ENCODE measurements around the gene NTM. TPM values are rescaled to one million over a fixed set of nuclear protein-coding genes. Genes with fewer than 3 reads are reported as not detected.

NTM gene
- total RNA-seq, 2 donors from 2014 or later, result not detected

DNA sequence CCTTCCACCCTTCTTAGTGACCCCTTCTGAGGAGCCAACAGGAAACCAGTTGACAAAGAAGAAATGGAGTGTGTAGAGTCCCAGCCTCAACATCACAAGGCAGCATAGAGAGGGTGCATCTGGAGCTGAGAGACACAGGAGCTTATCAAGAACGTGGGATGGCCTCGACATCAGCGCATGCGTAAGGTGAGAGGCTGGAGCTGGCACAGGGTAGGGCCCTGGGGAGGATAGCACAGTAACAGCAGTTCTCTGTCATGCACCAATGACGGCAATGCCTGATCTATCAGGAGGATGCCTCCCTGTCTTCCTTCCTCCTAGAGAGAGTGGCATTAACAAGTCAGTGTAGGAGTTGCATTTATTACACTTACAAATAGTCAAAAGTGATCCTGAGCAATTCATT, 426.1 kb downstream of the NTM start:
- Mint-ChIP-seq H3K4me3 (no peak overlapping the region), H3K36me3 (ENCODE audit: low read depth) (no peaks in the 10 kb centered on the region), H3K9me3 (no peaks in the 10 kb centered on the region), H3K27ac (no peak overlapping the region), H3K27me3 (peaks cover 5% of the 10 kb centered on the region), H3K4me1 (no peaks in the 10 kb centered on the region)
- no peak for ATAC-seq (replicated peaks)

GRCh38 chr11:131800452-131800851, 430.0 kb downstream of the NTM start:
- Mint-ChIP-seq H3K27ac (no peak overlapping the region), H3K27me3 (peaks cover 14% of the 10 kb centered on the region), H3K9me3 (no peaks in the 10 kb centered on the region), H3K36me3 (ENCODE audit: low read depth) (no peaks in the 10 kb centered on the region), H3K4me3 (no peak overlapping the region), H3K4me1 (no peaks in the 10 kb centered on the region)
- ATAC-seq (replicated peaks), result no peak

DNA sequence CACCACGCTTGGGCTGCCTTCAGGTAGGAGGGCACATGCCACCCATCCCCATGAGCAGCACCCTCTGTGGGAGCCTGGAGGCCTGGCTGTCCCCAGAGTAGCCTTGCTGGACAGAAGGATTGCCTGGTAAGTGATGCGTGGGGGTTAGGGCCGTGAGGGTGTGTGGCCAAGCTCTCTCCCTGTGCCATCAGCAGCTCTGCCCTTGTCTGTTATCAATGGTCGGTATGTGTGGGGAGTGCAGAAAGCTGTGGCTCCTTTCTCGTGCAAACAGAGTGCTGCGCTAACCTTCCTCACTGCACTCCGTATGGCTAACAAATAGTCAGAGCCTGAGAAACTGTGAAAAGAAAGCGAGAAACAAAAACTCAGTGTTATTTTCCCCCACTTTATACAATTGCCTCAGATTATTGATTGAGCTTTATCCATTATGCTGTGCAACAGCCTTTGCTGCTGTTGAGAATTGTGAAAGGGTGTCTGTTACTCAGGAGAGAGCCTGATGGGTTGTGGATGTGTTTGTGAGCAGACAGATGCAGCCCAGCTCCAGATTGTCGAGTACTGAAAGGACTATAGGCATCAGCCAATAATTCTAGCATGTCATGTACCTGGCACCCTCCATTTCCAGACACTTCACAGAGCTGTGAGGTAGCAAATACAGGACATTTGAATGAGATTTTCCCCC, 432.2 kb downstream of the NTM start:
- Mint-ChIP-seq H3K4me3 (no peak overlapping the region), H3K27me3 (peaks cover 9% of the 10 kb centered on the region), H3K36me3 (ENCODE audit: low read depth) (no peaks in the 10 kb centered on the region), H3K27ac (no peak overlapping the region), H3K9me3 (no peaks in the 10 kb centered on the region), H3K4me1 (no peaks in the 10 kb centered on the region)
- ATAC-seq (replicated peaks), result no peak

DNA sequence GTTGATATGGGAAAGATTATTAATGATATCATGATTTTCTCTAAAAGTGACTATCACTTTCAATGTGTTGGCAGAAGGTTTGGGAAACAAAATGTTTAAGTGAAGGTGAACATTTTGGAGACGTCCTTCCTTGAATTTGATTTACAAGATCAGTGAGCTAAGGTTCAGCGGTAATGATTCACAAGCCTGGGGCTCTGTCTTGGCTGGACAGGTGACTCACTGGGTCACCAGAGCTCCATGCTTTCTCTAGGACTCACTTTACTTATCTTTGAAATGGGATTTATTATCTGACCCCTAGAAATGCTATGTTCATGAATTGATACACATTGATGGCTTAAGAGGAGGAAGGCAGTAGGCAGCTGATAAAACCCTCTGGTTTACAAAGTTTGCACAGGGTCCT, 437.5 kb downstream of the NTM start:
- H3K9me3 Mint-ChIP-seq, result no peaks in the 10 kb centered on the region
- H3K36me3 Mint-ChIP-seq (ENCODE audit: low read depth), result no peaks in the 10 kb centered on the region
- peaks cover 19% of the 10 kb centered on the region for H3K27me3 Mint-ChIP-seq
- no peak overlapping the region for H3K4me3 Mint-ChIP-seq
- no peak overlapping the region for H3K27ac Mint-ChIP-seq
- ATAC-seq (replicated peaks), result no peak
- no peaks in the 10 kb centered on the region for H3K4me1 Mint-ChIP-seq

- no peaks in the 10 kb centered on the region for H3K4me1 Mint-ChIP-seq
- H3K36me3 Mint-ChIP-seq (ENCODE audit: low read depth), result no peaks in the 10 kb centered on the region
- no peak for ATAC-seq (replicated peaks)
- H3K9me3 Mint-ChIP-seq, result no peaks in the 10 kb centered on the region
- H3K4me3 Mint-ChIP-seq, result no peak overlapping the region
- peaks cover 19% of the 10 kb centered on the region for H3K27me3 Mint-ChIP-seq
- H3K27ac Mint-ChIP-seq, result no peak overlapping the region
These were observed 438.1 kb downstream of the NTM start for GRCh38 chr11:131808470-131808869.

GRCh38 chr11:131809203-131809918, 438.9 kb downstream of the NTM start:
- Mint-ChIP-seq H3K27ac (no peak overlapping the region), H3K9me3 (no peaks in the 10 kb centered on the region), H3K36me3 (ENCODE audit: low read depth) (no peaks in the 10 kb centered on the region), H3K27me3 (peaks cover 13% of the 10 kb centered on the region), H3K4me1 (no peaks in the 10 kb centered on the region), H3K4me3 (no peak overlapping the region)
- no peak for ATAC-seq (replicated peaks)

DNA sequence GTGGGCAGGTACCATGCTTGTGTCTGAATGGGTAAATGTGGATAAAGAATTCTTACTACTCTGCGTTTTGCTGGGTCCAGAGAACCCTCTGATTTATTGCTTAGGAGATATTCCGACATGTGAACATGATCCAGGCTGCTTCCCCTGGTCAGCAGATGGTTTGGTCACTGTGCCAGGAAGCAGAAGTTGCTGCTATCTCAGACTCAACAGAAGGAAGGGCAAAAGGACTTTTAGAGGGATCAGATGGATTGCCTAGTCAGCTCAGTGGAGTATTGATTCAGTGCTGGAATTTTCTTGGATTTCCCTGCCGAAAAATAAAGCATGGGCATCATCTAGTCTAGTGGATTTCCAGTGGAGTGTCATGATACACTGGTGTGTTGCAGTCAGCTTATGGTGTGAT, 440.1 kb downstream of the NTM start:
- Mint-ChIP-seq H3K36me3 (ENCODE audit: low read depth) (no peaks in the 10 kb centered on the region), H3K4me1 (no peaks in the 10 kb centered on the region), H3K27ac (no peak overlapping the region), H3K4me3 (no peak overlapping the region), H3K27me3 (peaks cover 10% of the 10 kb centered on the region), H3K9me3 (no peaks in the 10 kb centered on the region)
- ATAC-seq (replicated peaks), result no peak

DNA sequence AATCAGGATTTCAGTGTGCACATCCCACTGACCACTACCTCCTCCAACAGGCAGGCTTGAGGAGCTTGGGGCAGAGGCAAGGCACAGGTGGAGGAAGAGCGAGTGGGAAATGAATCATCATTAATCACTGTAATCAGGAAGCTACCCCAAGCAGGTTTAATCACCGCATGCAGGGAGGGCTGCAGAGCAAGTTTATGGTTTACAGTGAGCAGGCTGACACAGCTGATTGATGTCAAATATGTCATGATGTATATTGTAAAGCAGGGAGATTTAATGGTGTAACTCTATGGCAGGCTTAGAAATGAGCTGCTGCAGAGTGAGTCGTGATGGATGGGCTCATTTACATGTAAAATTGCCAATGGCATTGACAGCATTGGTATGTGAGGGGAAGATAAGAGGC, 441.0 kb downstream of the NTM start:
- Mint-ChIP-seq H3K4me1 (no peaks in the 10 kb centered on the region), H3K9me3 (no peaks in the 10 kb centered on the region), H3K27me3 (peaks cover 10% of the 10 kb centered on the region), H3K27ac (no peak overlapping the region), H3K36me3 (ENCODE audit: low read depth) (no peaks in the 10 kb centered on the region), H3K4me3 (no peak overlapping the region)
- ATAC-seq (replicated peaks), result no peak

DNA sequence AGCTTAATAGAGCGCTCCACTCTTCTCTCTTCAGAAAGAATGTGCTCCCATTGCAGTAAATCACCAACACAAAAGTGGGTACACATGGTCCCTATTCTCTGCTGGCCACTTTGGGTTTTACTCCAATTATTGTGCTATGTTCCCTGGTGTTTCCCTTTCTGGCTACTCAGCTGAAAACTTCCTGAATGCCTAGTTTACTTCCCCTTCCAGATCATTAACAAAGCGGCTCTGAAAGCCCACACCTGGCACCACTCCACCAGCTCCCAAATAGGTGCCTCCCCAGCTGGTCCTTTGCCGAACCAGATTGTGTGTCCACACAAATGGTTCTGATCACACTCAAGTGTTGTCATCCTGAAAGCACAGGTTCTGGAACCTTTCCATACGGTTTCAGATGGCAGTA, 443.7 kb downstream of the NTM start:
- Mint-ChIP-seq H3K36me3 (ENCODE audit: low read depth) (no peaks in the 10 kb centered on the region), H3K27me3 (no peaks in the 10 kb centered on the region), H3K9me3 (no peaks in the 10 kb centered on the region), H3K4me1 (no peaks in the 10 kb centered on the region), H3K4me3 (no peak overlapping the region), H3K27ac (no peak overlapping the region)
- ATAC-seq (replicated peaks), result no peak

DNA sequence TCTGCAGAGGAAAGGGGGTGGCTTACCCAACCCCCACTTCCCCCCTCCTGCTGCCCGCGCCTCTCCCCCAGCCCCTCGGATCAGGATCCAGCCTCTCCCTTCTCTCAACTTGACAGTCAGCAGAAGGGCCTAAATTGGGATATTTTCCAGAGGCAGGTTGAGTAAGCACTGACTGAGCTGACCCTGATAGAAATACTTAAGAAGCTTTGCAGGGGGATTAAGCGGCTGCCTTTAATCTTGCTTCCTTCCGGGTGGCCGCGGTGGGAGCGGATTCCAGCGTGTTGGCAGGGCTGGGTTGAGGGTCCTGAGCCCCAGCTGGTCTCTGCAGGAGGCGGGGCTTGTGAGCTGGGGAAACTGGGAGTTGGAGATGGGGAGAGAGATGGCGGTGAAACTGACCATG, 445.2 kb downstream of the NTM start:
- H3K27me3 Mint-ChIP-seq, result peaks cover 3% of the 10 kb centered on the region
- no peak overlapping the region for H3K4me3 Mint-ChIP-seq
- no peak for ATAC-seq (replicated peaks)
- peaks cover 3% of the 10 kb centered on the region for H3K9me3 Mint-ChIP-seq
- H3K36me3 Mint-ChIP-seq (ENCODE audit: low read depth), result no peaks in the 10 kb centered on the region
- H3K27ac Mint-ChIP-seq, result no peak overlapping the region
- H3K4me1 Mint-ChIP-seq, result no peaks in the 10 kb centered on the region

GRCh38 chr11:131816051-131816450, 445.6 kb downstream of the NTM start:
- Mint-ChIP-seq H3K36me3 (ENCODE audit: low read depth) (no peaks in the 10 kb centered on the region), H3K9me3 (peaks cover 3% of the 10 kb centered on the region), H3K27me3 (peaks cover 3% of the 10 kb centered on the region), H3K4me3 (no peak overlapping the region), H3K27ac (no peak overlapping the region), H3K4me1 (no peaks in the 10 kb centered on the region)
- ATAC-seq (replicated peaks), result no peak

DNA sequence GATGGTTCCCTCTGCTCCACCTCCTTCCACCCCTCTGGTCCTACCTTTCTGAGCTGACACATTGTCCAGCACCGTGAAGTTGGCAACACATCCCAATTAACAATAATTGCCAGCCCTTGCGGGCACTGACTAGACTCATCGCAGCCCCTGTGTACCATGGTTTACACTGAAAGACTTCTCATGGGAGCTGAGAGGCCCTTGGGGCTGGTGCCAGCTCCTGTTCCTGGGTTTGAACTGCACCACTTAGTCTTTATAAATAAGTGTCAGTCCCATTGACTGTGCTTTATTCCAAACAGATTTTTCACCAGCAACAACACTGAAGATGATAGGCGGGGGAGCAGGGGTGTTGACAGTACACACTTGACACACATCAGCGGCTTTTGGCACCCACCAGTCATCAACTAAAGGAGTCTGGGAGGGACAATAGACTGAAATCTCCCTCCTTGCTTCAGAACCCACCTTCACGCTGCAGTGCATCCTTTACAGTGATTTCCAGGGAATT, 447.3 kb downstream of the NTM start:
- peaks cover 3% of the 10 kb centered on the region for H3K9me3 Mint-ChIP-seq
- no peak for ATAC-seq (replicated peaks)
- no peaks in the 10 kb centered on the region for H3K4me1 Mint-ChIP-seq
- no peak overlapping the region for H3K4me3 Mint-ChIP-seq
- no peak overlapping the region for H3K27ac Mint-ChIP-seq
- H3K36me3 Mint-ChIP-seq (ENCODE audit: low read depth), result no peaks in the 10 kb centered on the region
- H3K27me3 Mint-ChIP-seq, result peaks cover 16% of the 10 kb centered on the region

- H3K27me3 Mint-ChIP-seq, result peaks cover 19% of the 10 kb centered on the region
- ATAC-seq (replicated peaks), result no peak
- peaks cover 3% of the 10 kb centered on the region for H3K9me3 Mint-ChIP-seq
- H3K27ac Mint-ChIP-seq, result no peak overlapping the region
- no peaks in the 10 kb centered on the region for H3K4me1 Mint-ChIP-seq
- no peak overlapping the region for H3K4me3 Mint-ChIP-seq
- H3K36me3 Mint-ChIP-seq (ENCODE audit: low read depth), result no peaks in the 10 kb centered on the region
These were observed 449.4 kb downstream of the NTM start for GRCh38 chr11:131819865-131820264.

GRCh38 chr11:131822506-131822905, 452.1 kb downstream of the NTM start:
- ATAC-seq (replicated peaks), result no peak
- Mint-ChIP-seq H3K4me3 (no peak overlapping the region), H3K27ac (no peak overlapping the region), H3K36me3 (ENCODE audit: low read depth) (no peaks in the 10 kb centered on the region), H3K4me1 (no peaks in the 10 kb centered on the region), H3K9me3 (peaks cover 3% of the 10 kb centered on the region), H3K27me3 (peaks cover 19% of the 10 kb centered on the region)

DNA sequence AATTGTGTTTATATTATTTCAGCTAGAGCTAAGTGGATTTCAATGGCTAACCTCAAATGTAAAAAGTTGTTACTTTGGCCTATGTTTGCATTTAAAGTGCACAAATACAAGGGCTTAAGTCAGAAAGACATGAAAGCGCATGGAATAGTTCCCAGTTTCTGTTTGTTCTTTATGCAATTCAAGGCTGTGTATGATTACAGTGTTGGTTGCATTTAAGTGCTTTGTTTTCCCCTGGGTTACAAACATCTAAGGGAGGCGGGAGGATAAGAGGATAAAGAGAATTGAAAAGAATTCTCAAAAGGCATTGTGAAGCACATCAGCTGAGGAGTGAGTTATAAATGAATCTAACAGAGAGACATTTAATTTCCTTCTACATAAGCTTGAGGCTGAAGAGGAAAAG, 453.4 kb downstream of the NTM start:
- H3K9me3 Mint-ChIP-seq, result peaks cover 3% of the 10 kb centered on the region

More for the DNA sequence above, 453.4 kb downstream of the NTM start:
- no peaks in the 10 kb centered on the region for H3K36me3 Mint-ChIP-seq (ENCODE audit: low read depth)
- H3K27me3 Mint-ChIP-seq, result peaks cover 19% of the 10 kb centered on the region
- no peaks in the 10 kb centered on the region for H3K4me1 Mint-ChIP-seq
- H3K4me3 Mint-ChIP-seq, result no peak overlapping the region
- no peak for ATAC-seq (replicated peaks)
- H3K27ac Mint-ChIP-seq, result no peak overlapping the region
